Measurements from ENCODE around the gene THOC2.

DNA sequence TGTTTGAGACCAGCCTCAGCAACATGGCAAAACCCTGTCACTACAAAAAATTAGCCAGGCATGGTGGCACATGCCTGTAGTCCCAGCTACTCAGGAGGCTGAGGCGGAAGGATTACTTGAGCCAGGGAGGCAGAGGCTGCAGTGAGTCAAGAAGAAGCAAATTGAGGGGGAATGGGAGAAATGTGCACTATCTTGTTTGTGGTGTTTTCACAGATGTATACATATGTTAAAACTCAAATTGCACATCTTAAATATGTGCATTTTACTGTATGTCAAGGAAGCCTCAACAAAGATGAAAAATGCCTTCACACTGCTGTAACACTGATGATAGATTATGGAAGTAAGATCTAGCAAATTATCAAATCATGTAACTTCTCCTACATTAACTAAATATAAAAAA lies 44.3 kb downstream of the THOC2 start:
- no peak for TF ChIP-seq GABPA (IDR thresholded peaks at IDR 0.05; ENCODE audit: low read depth)
- no peak for TF ChIP-seq SPI1 (IDR thresholded peaks at IDR 0.05; ENCODE audit: borderline replicate concordance, low read depth)
- TF ChIP-seq, protein P1, sequence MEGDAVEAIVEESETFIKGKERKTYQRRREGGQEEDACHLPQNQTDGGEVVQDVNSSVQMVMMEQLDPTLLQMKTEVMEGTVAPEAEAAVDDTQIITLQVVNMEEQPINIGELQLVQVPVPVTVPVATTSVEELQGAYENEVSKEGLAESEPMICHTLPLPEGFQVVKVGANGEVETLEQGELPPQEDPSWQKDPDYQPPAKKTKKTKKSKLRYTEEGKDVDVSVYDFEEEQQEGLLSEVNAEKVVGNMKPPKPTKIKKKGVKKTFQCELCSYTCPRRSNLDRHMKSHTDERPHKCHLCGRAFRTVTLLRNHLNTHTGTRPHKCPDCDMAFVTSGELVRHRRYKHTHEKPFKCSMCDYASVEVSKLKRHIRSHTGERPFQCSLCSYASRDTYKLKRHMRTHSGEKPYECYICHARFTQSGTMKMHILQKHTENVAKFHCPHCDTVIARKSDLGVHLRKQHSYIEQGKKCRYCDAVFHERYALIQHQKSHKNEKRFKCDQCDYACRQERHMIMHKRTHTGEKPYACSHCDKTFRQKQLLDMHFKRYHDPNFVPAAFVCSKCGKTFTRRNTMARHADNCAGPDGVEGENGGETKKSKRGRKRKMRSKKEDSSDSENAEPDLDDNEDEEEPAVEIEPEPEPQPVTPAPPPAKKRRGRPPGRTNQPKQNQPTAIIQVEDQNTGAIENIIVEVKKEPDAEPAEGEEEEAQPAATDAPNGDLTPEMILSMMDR (IDR thresholded peaks at IDR 0.05; ENCODE audit: insufficient read depth, low read length): no peak
- TF ChIP-seq, protein P2, sequence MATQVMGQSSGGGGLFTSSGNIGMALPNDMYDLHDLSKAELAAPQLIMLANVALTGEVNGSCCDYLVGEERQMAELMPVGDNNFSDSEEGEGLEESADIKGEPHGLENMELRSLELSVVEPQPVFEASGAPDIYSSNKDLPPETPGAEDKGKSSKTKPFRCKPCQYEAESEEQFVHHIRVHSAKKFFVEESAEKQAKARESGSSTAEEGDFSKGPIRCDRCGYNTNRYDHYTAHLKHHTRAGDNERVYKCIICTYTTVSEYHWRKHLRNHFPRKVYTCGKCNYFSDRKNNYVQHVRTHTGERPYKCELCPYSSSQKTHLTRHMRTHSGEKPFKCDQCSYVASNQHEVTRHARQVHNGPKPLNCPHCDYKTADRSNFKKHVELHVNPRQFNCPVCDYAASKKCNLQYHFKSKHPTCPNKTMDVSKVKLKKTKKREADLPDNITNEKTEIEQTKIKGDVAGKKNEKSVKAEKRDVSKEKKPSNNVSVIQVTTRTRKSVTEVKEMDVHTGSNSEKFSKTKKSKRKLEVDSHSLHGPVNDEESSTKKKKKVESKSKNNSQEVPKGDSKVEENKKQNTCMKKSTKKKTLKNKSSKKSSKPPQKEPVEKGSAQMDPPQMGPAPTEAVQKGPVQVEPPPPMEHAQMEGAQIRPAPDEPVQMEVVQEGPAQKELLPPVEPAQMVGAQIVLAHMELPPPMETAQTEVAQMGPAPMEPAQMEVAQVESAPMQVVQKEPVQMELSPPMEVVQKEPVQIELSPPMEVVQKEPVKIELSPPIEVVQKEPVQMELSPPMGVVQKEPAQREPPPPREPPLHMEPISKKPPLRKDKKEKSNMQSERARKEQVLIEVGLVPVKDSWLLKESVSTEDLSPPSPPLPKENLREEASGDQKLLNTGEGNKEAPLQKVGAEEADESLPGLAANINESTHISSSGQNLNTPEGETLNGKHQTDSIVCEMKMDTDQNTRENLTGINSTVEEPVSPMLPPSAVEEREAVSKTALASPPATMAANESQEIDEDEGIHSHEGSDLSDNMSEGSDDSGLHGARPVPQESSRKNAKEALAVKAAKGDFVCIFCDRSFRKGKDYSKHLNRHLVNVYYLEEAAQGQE (IDR thresholded peaks at IDR 0.05; ENCODE audit: insufficient replicate concordance, low read depth): no peak
- TF ChIP-seq POLR2AphosphoS5 (IDR thresholded peaks at IDR 0.05; ENCODE audit: low read depth): no peak
